Measurements from ENCODE around the gene NPR2. TPM values are rescaled to one million over a fixed set of nuclear protein-coding genes. Genes with fewer than 3 reads are reported as not detected.

NPR2 gene
- total RNA-seq, 1 donor from 2014 or later: 20.6 TPM

GRCh38 chr9:35792826-35793225, 1.4 kb downstream of the NPR2 start:
- Histone ChIP-seq H3K4me1 (peaks cover 39% of the 10 kb centered on the region), H3K27ac (no peak overlapping the region), H3K36me3 (no peaks in the 10 kb centered on the region), H3K4me3 (no peak overlapping the region), H3K9me3 (no peaks in the 10 kb centered on the region), H3K27me3 (ENCODE audit: low read depth) (no peaks in the 10 kb centered on the region)
- no peak for TF ChIP-seq CTCF (IDR thresholded peaks at IDR 0.05)
- intact Hi-C loops (cut with DNase I): no loop called here
- DNase-seq (no peak), ATAC-seq (no peak)

GRCh38 chr9:35793461-35793860, 2.1 kb downstream of the NPR2 start:
- intact Hi-C loops (cut with DNase I): no loop called here
- TF ChIP-seq CTCF (IDR thresholded peaks at IDR 0.05): no peak
- H3K27me3 ChIP-seq (ENCODE audit: low read depth): no peaks in the 10 kb centered on the region
- no peak overlapping the region for H3K27ac ChIP-seq
- H3K4me3 ChIP-seq: no peak overlapping the region
- ATAC-seq: no peak
- no peaks in the 10 kb centered on the region for H3K9me3 ChIP-seq
- DNase-seq: no peak
- H3K36me3 ChIP-seq: no peaks in the 10 kb centered on the region
- H3K4me1 ChIP-seq: peaks cover 39% of the 10 kb centered on the region

- no peak for DNase-seq
- Histone ChIP-seq H3K4me3 (no peak overlapping the region), H3K9me3 (no peaks in the 10 kb centered on the region), H3K36me3 (peaks cover 11% of the 10 kb centered on the region), H3K27me3 (ENCODE audit: low read depth) (no peaks in the 10 kb centered on the region), H3K4me1 (peaks cover 34% of the 10 kb centered on the region), H3K27ac (no peak overlapping the region)
- intact Hi-C loops (cut with DNase I): no loop called here
- ATAC-seq: no peak
- TF ChIP-seq CTCF (IDR thresholded peaks at IDR 0.05): no peak
Observed at GRCh38 chr9:35795695-35796094, 4.3 kb downstream of the NPR2 start.

- Histone ChIP-seq H3K4me1 (peaks cover 27% of the 10 kb centered on the region), H3K9me3 (no peaks in the 10 kb centered on the region), H3K4me3 (no peak overlapping the region), H3K36me3 (peaks cover 28% of the 10 kb centered on the region), H3K27me3 (ENCODE audit: low read depth) (no peaks in the 10 kb centered on the region), H3K27ac (no peak overlapping the region)
- DNase-seq (no peak), ATAC-seq (no peak)
- no peak for TF ChIP-seq CTCF (IDR thresholded peaks at IDR 0.05)
- intact Hi-C loops (cut with DNase I): no loop called here
Observed at GRCh38 chr9:35797311-35798109, 6.1 kb downstream of the NPR2 start.

- H3K27ac ChIP-seq: no peak overlapping the region
- no peak overlapping the region for H3K4me3 ChIP-seq
- no peaks in the 10 kb centered on the region for H3K27me3 ChIP-seq (ENCODE audit: low read depth)
- TF ChIP-seq CTCF (IDR thresholded peaks at IDR 0.05): no peak
- H3K9me3 ChIP-seq: no peaks in the 10 kb centered on the region
- intact Hi-C loops (cut with DNase I): no loop called here
- H3K4me1 ChIP-seq: peaks cover 16% of the 10 kb centered on the region
- peaks cover 38% of the 10 kb centered on the region for H3K36me3 ChIP-seq
- no peak for ATAC-seq
- no peak for DNase-seq
Observed at GRCh38 chr9:35798658-35799374, 7.4 kb downstream of the NPR2 start.

Measured in lower lobe of right lung (tissue), 2 donors.